WERI-Rb-1 (cell line): ENCODE data around the gene ENPP6.

Experiments
- DNase-seq: peaks from one replicate; pipeline ENCODE4 v3.0.0-alpha.2; 2020
- H3K27ac ChIP-seq: fragments of 250-450 bp; sonication (Bioruptor Pico); 2 replicates; pipeline ENCODE4 v1.5.1; 2020; ENCODE audit warnings: mild to moderate bottlenecking, moderate library complexity
- H3K27me3 ChIP-seq: fragments of 250-450 bp; sonication (Bioruptor Pico); 2 replicates; pipeline ENCODE4 v1.5.1; 2021; ENCODE audit warnings: mild to moderate bottlenecking, low read depth, moderate library complexity; ENCODE audit not compliant: insufficient read depth, severe bottlenecking
- H3K36me3 ChIP-seq: fragments of 250-450 bp; sonication (Bioruptor Pico); 2 replicates; pipeline ENCODE4 v1.5.1; 2020; ENCODE audit warnings: mild to moderate bottlenecking, moderate library complexity
- H3K4me3 ChIP-seq: 2 replicates; pipeline ENCODE4 v1.5.1; 2011; ENCODE audit warnings: low read depth, mild to moderate bottlenecking, control low read depth, low read length
- H3K9me3 ChIP-seq: fragments of 250-450 bp; sonication (Bioruptor Pico); 2 replicates; pipeline ENCODE4 v1.5.1; 2021; ENCODE audit warnings: mild to moderate bottlenecking, moderate library complexity; ENCODE audit not compliant: severe bottlenecking
- CTCF ChIP-seq: IDR thresholded peaks from 2 replicates; pipeline ENCODE4 v1.5.1; 2011; ENCODE audit warnings: low read depth, mild to moderate bottlenecking, control low read depth, inconsistent platforms, low read length

Gene ENPP6

GRCh38 chr4:184253072-184253420 lies 35.4 kb upstream of the ENPP6 start:
- Histone ChIP-seq H3K36me3 (no peaks in the 10 kb centered on the region), H3K27ac (peak overlapping the region; percentile 73), H3K9me3 (peaks cover 9% of the 10 kb centered on the region), H3K27me3 (no peaks in the 10 kb centered on the region), H3K4me3 (no peak overlapping the region)
- no peak for DNase-seq
- TF ChIP-seq CTCF: no peak

GRCh38 chr4:184252136-184253071 lies 34.7 kb upstream of the ENPP6 start:
- Histone ChIP-seq H3K4me3 (no peak overlapping the region), H3K9me3 (peaks cover 9% of the 10 kb centered on the region), H3K27me3 (no peaks in the 10 kb centered on the region), H3K36me3 (no peaks in the 10 kb centered on the region), H3K27ac (peak overlapping the region; percentile 73)
- TF ChIP-seq CTCF: 0 out of 2 replicates have a peak, but pooled peaks have one; percentile 26
- peak; percentile 77 for DNase-seq

- Histone ChIP-seq H3K27me3 (no peaks in the 10 kb centered on the region), H3K9me3 (peaks cover 9% of the 10 kb centered on the region), H3K4me3 (no peak overlapping the region), H3K36me3 (no peaks in the 10 kb centered on the region), H3K27ac (peak overlapping the region; percentile 73)
- no peak for TF ChIP-seq CTCF
- DNase-seq: no peak
These were observed 34.0 kb upstream of the ENPP6 start for GRCh38 chr4:184251670-184251980.

- peak overlapping the region; percentile 73 for H3K27ac ChIP-seq
- no peaks in the 10 kb centered on the region for H3K36me3 ChIP-seq
- TF ChIP-seq CTCF: peak; percentile 42; the same call in 1 of the 2 replicates
- H3K4me3 ChIP-seq: no peak overlapping the region
- no peaks in the 10 kb centered on the region for H3K27me3 ChIP-seq
- peaks cover 9% of the 10 kb centered on the region for H3K9me3 ChIP-seq
- DNase-seq: peak; percentile 33
These were observed 33.4 kb upstream of the ENPP6 start for GRCh38 chr4:184250795-184251669.

- peaks cover 7% of the 10 kb centered on the region for H3K9me3 ChIP-seq
- no peak overlapping the region for H3K27ac ChIP-seq
- no peaks in the 10 kb centered on the region for H3K27me3 ChIP-seq
- H3K4me3 ChIP-seq: no peak overlapping the region
- TF ChIP-seq CTCF: no peak
- no peak for DNase-seq
- no peaks in the 10 kb centered on the region for H3K36me3 ChIP-seq
These were observed 30.5 kb upstream of the ENPP6 start for GRCh38 chr4:184248216-184248615.
